ACC112 (cell line): Measurements from ENCODE around the gene FMO1.

Experiments
- H2AFZ ChIP-seq: fragments of 200-600 bp; sonication (generic); one replicate; pipeline ENCODE4 v1.6.0; 2017; ENCODE audit warnings: antibody characterized with exemption, low read length; ENCODE audit not compliant: unreplicated experiment
- H3K27ac ChIP-seq: fragments of 200-600 bp; sonication (generic); 2 replicates; pipeline ENCODE4 v1.5.1; 2014; ENCODE audit warnings: low read depth, mild to moderate bottlenecking, antibody characterized with exemption, low read length, moderate library complexity
- H3K27me3 ChIP-seq: fragments of 200-600 bp; sonication (generic); 2 replicates; pipeline ENCODE4 v1.6.1; 2014; ENCODE audit warnings: mild to moderate bottlenecking, antibody characterized with exemption, low read length, moderate library complexity, mixed read lengths; ENCODE audit not compliant: insufficient read depth
- H3K36me3 ChIP-seq: fragments of 200-600 bp; sonication (generic); 2 replicates; pipeline ENCODE4 v1.6.1; 2016; ENCODE audit warnings: mild to moderate bottlenecking, antibody characterized with exemption, low read length, moderate library complexity, mixed read lengths; ENCODE audit not compliant: insufficient read depth
- H3K4me1 ChIP-seq: fragments of 200-600 bp; sonication (generic); one replicate; pipeline ENCODE4 v1.6.1; 2016; ENCODE audit warnings: low read length, mixed read lengths; ENCODE audit not compliant: insufficient read depth, unreplicated experiment, control insufficient read depth
- H3K4me3 ChIP-seq: fragments of 200-600 bp; sonication (generic); 2 replicates; pipeline ENCODE4 v1.5.1; 2014; ENCODE audit warnings: mild to moderate bottlenecking, low read depth, low read length
- H3K79me2 ChIP-seq: fragments of 200-600 bp; sonication (generic); one replicate; pipeline ENCODE4 v1.6.0; 2016; ENCODE audit warnings: low read length; ENCODE audit not compliant: control insufficient read depth, unreplicated experiment, insufficient read depth

FMO1 gene, protein sequence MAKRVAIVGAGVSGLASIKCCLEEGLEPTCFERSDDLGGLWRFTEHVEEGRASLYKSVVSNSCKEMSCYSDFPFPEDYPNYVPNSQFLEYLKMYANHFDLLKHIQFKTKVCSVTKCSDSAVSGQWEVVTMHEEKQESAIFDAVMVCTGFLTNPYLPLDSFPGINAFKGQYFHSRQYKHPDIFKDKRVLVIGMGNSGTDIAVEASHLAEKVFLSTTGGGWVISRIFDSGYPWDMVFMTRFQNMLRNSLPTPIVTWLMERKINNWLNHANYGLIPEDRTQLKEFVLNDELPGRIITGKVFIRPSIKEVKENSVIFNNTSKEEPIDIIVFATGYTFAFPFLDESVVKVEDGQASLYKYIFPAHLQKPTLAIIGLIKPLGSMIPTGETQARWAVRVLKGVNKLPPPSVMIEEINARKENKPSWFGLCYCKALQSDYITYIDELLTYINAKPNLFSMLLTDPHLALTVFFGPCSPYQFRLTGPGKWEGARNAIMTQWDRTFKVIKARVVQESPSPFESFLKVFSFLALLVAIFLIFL

DNA sequence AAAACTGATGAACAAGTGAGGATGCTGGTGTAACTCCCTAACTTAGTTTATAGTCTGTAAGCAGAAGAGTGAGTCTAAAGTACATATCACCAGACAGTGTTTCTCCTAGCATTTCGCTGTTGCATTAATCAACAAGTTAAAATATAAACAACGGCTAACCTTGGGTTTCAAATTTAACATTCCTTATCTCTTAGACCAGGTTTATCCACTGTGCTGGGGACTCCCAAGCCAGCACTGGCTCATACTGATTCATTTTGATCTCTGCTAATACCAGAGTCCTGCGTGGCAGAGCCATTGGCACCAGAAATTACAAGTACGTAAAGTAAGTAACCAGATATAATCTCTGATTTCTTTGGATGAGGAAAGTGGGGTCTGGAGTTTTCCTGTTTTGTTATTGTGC, at the start of gene FMO1:
TSS of gene FMO1 (plus strand) at position 193 of the 400 bp plus-strand sequence. CDS start 9,594 bp downstream, outside the sequence.
- Histone ChIP-seq H3K27me3 (peaks cover 28% of the 10 kb centered on the region), H3K4me1 (no peaks in the 10 kb centered on the region), H3K79me2 (no peaks in the 10 kb centered on the region), H3K36me3 (no peaks in the 10 kb centered on the region), H3K27ac (no peak within 1 kb of the TSS), H2AFZ (no peak within 1 kb of the TSS), H3K4me3 (no peak within 1 kb of the TSS)

DNA sequence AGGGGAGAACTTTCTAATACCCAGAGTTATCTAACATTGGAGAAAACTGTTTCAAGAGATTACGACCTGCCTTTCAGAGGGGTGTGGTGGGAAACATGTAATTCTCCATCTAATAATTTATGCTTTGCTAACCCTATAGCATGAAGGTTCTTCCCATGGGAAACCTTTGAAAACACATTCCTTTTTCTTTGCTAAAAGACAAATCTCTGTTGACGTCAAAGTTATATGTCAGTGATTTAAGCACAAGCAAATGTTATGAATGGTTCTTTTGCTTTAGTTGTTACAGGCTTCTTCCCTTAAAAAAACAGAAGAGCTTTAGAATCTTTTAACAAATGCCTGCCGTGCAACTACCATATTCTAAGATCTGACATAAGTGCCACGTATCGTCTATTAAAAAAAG, 44.0 kb upstream of the FMO1 start:
- H3K27ac ChIP-seq = no peak overlapping the region
- H3K36me3 ChIP-seq = no peaks in the 10 kb centered on the region
- no peaks in the 10 kb centered on the region for H3K4me1 ChIP-seq
- no peak overlapping the region for H3K4me3 ChIP-seq
- no peak overlapping the region for H2AFZ ChIP-seq
- no peaks in the 10 kb centered on the region for H3K79me2 ChIP-seq
- H3K27me3 ChIP-seq = peaks cover 14% of the 10 kb centered on the region; the same call in 1 of the 2 replicates

DNA sequence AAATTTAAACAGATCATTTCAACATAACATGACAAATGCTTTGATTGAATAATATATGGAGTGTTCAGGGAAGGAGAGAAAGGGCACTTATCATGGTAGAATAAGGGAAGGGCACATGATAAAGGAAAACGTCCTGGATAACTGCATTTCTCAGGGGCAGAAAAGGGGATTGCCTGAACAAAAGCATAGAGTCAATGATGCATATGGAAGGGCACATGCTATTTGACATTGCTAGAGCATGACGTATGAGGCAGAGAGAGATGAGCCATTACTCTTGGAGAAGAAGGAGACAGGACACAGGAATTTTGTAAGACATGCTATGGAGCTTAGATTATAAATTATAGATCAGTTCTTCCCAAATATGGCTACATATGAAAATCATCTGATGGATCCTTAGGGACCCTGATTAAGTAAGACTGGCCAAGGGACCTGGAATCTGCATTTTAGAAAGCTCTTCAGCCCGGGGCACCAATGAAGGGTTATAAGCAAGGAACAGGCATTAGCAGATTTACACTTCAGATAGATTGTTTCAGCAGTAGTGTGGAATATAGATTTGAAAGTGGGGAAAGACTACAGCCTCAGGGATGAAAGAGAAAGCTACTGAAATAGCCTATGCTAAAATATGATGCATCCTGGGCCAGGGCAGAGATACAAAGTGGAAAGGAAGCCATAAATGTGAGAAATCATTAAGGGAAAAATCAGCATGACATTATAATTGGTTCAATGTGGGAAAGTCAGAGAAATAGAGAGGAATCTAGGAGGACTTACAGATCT, 41.9 kb upstream of the FMO1 start:
- no peak overlapping the region for H3K4me3 ChIP-seq
- H3K4me1 ChIP-seq = no peaks in the 10 kb centered on the region
- H3K36me3 ChIP-seq = no peaks in the 10 kb centered on the region

DNA sequence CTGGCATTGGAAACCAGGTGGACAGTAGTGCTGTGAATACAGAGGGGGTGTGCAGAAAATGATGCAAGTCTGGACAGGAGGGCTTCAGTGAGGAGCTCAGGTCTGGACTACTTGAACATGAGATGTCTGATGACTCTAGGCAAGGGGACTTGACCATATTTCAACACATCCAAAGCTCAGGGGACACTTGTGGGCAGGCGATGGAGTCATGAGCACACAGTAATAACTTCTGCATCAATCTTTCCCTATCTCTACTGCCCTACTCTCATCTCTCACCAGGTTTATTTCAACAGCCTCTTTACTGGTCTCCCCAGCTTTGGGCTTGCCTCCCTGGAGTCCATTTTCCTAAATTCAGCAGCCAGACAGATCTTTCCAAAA, 41.3 kb upstream of the FMO1 start:
- no peaks in the 10 kb centered on the region for H3K36me3 ChIP-seq
- H3K27ac ChIP-seq = no peak overlapping the region
- no peak overlapping the region for H3K4me3 ChIP-seq
- H2AFZ ChIP-seq = no peak overlapping the region
- H3K79me2 ChIP-seq = no peaks in the 10 kb centered on the region
- no peaks in the 10 kb centered on the region for H3K4me1 ChIP-seq
- peaks cover 14% of the 10 kb centered on the region; the same call in 1 of the 2 replicates for H3K27me3 ChIP-seq

More for the DNA sequence above, 41.9 kb upstream of the FMO1 start:
- Histone ChIP-seq H3K27ac (no peak overlapping the region), H3K79me2 (no peaks in the 10 kb centered on the region), H2AFZ (no peak overlapping the region), H3K27me3 (peaks cover 14% of the 10 kb centered on the region; the same call in 1 of the 2 replicates)

DNA sequence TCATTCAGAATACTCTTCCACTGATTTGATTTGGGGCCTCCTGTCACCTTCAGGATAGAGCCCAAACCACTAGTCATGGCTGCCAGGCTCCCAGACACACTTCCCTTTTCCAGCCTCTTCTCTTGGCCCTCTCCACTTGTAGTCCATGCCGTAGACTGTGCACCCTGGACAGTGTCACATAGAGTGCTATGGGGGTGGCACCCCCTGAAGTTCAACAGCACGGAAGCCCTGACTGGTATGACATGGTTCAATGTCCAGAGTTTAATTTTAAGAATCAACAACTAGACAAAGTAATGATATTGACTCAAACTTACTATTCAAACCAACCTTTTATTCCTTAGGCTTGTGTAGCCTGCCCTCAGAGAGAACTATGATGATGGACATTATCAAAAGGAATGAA, 40.9 kb upstream of the FMO1 start:
- no peak overlapping the region for H2AFZ ChIP-seq
- H3K27ac ChIP-seq = no peak overlapping the region
- no peaks in the 10 kb centered on the region for H3K4me1 ChIP-seq
- H3K4me3 ChIP-seq = no peak overlapping the region
- peaks cover 14% of the 10 kb centered on the region; the same call in 1 of the 2 replicates for H3K27me3 ChIP-seq
- H3K36me3 ChIP-seq = no peaks in the 10 kb centered on the region
- no peaks in the 10 kb centered on the region for H3K79me2 ChIP-seq

DNA sequence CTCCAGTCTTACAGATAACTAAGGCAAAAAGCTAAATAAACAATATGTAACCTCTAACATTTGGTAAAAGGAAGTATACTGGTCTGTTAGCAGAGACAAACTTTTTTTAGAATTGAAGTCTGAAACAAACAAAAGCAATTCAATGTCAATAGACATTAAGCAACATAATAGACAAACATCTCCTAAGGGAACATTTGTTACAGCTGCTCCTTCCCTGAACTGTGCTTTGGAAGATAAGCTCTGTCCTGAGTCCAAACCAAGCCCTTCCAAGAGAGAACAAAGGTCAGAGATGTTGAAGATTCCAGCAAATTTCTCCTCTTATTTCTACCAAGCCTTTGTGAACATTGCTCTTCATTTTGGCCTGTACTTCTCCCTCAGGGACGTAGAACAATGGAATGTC, 37.9 kb upstream of the FMO1 start:
- H2AFZ ChIP-seq = no peak overlapping the region
- no peaks in the 10 kb centered on the region for H3K4me1 ChIP-seq
- no peak overlapping the region for H3K27ac ChIP-seq
- H3K4me3 ChIP-seq = no peak overlapping the region
- H3K79me2 ChIP-seq = no peaks in the 10 kb centered on the region
- peaks cover 5% of the 10 kb centered on the region; the same call in 1 of the 2 replicates for H3K27me3 ChIP-seq
- H3K36me3 ChIP-seq = no peaks in the 10 kb centered on the region

DNA sequence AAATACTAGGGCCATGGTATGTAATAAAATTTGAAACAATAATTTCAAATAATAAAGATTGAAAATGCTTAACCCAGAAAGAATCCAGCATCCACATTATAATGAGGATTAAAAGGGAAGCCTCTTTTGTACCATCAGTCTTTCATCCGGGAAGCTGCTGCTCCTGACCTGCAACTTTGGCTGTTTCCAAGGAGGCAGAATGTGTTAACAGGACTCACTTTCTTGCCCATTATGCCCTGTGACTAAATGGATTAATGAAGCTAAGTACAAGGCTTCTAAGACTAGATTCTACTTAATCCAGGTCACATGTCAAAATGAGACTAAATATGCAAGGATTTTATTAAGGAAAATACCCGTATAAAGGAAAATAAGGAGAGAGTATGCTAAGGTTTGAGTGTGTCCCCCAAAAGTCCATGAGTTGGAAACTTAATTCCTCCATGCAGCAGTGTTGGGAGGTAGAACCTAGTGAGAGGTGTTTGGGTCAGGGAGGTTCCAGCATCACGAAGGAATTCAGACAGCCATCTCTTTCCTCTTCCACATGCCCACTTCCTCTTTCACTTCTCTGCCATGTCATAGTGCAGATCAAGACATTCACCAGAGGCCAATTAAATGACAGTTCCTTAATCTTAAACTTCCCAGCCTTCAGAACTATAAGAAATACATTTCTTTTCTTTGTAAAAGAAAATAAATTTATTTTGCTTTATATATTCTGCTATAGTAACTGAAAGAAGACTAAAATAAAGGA, 35.5 kb upstream of the FMO1 start:
- Histone ChIP-seq H3K36me3 (no peaks in the 10 kb centered on the region), H2AFZ (no peak overlapping the region), H3K27ac (no peak overlapping the region), H3K27me3 (no peaks in the 10 kb centered on the region), H3K4me1 (no peaks in the 10 kb centered on the region), H3K79me2 (no peaks in the 10 kb centered on the region), H3K4me3 (no peak overlapping the region)

DNA sequence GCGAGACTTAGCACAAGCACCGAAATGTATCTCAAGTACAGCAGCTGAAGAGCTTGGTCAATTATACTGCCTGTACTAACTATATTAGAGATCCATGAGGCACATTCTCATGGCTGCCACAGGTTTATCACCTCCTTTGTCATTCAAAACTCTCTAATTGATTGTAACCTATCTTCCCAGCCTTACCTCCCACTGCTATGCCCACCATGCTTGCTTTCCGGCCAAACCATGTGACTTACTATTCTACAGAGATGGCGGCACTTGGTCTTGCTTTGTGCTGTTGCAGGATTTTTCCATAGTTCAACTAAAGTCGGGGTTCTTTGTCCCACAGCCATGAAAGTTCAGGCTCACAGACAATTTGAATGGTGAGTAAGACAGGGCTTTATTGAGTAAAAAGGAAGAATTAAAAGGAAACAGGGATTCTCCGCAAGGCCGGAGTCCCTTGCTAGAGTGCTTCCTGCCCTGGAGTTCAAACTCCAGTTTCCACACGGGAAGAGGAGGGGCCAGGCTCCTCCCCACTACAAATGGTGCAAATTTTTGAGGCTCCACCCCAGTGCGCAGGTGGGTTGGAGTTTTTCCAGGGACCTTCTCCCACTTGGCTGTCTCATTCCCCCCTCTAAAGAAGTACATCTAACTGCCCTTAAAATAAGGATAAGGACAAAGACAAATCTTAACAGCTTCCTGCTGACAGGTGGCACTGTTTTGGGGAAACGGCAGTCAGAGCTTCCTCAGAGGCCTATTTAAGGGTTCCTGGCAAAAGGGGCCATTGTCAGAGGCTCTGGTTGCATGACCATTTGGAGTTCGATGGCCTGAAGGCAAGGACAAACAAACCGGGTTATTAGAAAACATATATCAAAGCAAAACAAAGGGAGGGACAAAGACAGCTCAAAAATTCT, 34.5 kb upstream of the FMO1 start:
- no peaks in the 10 kb centered on the region for H3K36me3 ChIP-seq
- H3K27ac ChIP-seq = no peak overlapping the region
- H3K4me3 ChIP-seq = no peak overlapping the region
- H2AFZ ChIP-seq = no peak overlapping the region
- no peaks in the 10 kb centered on the region for H3K79me2 ChIP-seq
- H3K27me3 ChIP-seq = no peaks in the 10 kb centered on the region
- H3K4me1 ChIP-seq = peaks cover 4% of the 10 kb centered on the region

DNA sequence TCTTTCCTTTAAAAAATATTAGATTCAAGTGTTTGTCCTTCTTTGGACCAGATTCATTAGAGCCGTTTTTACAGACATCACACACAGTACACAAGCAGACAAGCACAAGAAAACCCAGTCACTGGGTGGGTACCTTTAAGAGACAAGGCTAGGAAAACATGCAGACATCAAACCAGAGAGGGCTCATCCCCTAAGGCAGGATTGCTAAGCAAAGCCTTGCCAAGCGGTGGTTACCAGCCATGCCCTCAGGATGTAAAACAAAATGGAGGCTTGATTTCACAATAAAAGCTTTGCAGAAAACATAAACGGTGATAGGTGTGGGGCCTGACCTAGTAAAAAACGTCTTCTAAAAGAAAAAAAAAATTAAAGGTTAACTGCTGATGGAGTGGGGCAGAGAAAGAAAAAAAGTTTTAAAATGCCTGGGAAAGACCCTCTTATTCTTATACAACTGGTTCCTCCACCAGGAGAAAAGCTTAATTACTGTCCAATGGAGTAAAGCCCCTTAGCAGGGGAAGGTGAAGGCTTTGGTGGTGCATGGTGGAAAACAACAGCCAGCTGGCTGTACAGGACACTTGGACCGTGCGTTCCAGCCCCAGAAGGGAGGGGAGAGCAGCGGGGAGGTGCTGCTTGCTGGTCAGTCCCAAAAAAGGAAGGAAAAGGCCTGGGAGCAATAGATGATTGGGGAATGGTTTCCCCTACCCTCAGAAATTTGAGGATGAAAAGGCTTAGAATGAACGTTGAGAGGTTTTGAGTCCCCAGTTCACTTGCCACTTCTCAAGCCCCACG, 30.4 kb upstream of the FMO1 start:
- Histone ChIP-seq H2AFZ (no peak overlapping the region), H3K27me3 (no peaks in the 10 kb centered on the region), H3K4me3 (no peak overlapping the region), H3K36me3 (no peaks in the 10 kb centered on the region), H3K79me2 (no peaks in the 10 kb centered on the region), H3K4me1 (peaks cover 27% of the 10 kb centered on the region), H3K27ac (no peak overlapping the region)
